ENCODE data around the gene MYO10. TPM values are rescaled to one million over a fixed set of nuclear protein-coding genes. Genes with fewer than 3 reads are reported as not detected.

The MYO10 gene
- total and polyA plus RNA-seq, 2 of the 8 experiments (the other 6 are each of a cell fraction or from before 2014, with no cell fraction given), result 21.5 to 107 TPM

DNA sequence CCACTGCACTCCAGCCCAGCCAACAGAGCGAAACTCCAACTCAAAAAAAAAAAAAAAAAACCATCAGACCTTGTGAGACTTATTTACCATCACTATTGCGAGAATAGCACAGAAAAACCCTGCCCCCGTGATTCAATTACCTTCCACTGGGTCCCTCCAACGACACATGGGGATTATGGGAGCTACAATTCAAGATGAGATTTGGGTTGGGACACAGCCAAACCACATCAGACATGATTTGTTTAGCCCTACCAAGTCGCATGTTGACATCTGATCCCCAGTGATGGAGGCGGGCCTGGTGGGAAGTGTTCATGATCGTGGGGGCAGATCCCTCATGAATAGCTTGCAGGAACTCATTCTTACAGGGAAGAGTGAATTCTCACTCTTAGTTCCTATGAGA is 26.6 kb downstream of the MYO10 start:
- Histone ChIP-seq H2AFZ (ENCODE audit: low read length) (no peak overlapping the region), H2BK120ac (replicated peaks; ENCODE audit: low read depth, low read length) (no peak overlapping the region), H2BK5ac (ENCODE audit: low read depth, low read length) (no peak overlapping the region), H3K36me3 (ENCODE audit: control insufficient read depth in 2 of 4, insufficient read depth in 4 of 4, low read length in 3 of 4) (no peaks in the 10 kb centered on the region), H4K5ac (ENCODE audit: insufficient read length, low read depth, low read length) (no peak overlapping the region), H3K79me1 (ENCODE audit: low read depth, low read length) (peaks cover 12% of the 10 kb centered on the region), H3K79me2 (ENCODE audit: control insufficient read depth in 1 of 2, insufficient read depth in 2 of 2, low read length in 2 of 2) (peaks cover 9 to 91% of the 10 kb centered on the region in 2 experiments), H2BK15ac (ENCODE audit: low read length) (no peak overlapping the region), H2AK5ac (ENCODE audit: low read depth, low read length) (no peak overlapping the region), H4K91ac (replicated peaks; ENCODE audit: insufficient read length, low read length) (no peak overlapping the region), H3K9me3 (ENCODE audit: insufficient read depth in 2 of 2, low read depth in 1 of 2, low read length in 1 of 2) (no peaks in the 10 kb centered on the region), H3K18ac (ENCODE audit: extremely low read depth, low read length) (no peak overlapping the region), H4K20me1 (replicated peaks in 1 of 2; ENCODE audit: control insufficient read depth in 1 of 2, insufficient read depth in 2 of 2, low read length in 2 of 2) (peaks cover 2 to 3% of the 10 kb centered on the region in 2 experiments), H3K14ac (ENCODE audit: insufficient read length) (no peak overlapping the region), H3K23ac (ENCODE audit: insufficient read length) (no peak overlapping the region), H3K27ac (ENCODE audit: low read depth, low read length) (no peak overlapping the region), H3K4ac (replicated peaks; ENCODE audit: insufficient read length, low read depth, low read length) (no peak overlapping the region), H3K27me3 (replicated peaks in 1 of 4; ENCODE audit: control insufficient read depth in 3 of 4, extremely low read depth in 1 of 4, insufficient read depth in 3 of 4, low read length in 3 of 4) (no peaks in the 10 kb centered on the region), H4K8ac (ENCODE audit: extremely low read depth, insufficient read depth, low read length) (no peak overlapping the region), H3K4me1 (replicated peaks in 1 of 4; ENCODE audit: control insufficient read depth in 3 of 4, insufficient read depth in 4 of 4, low read length in 3 of 4) (peaks cover 0 to 2% (median 0%) of the 10 kb centered on the region in 4 experiments; a peak in 1 of 7 replicates), H3K23me2 (ENCODE audit: low read depth, low read length) (no peaks in the 10 kb centered on the region; the same call in 1 of the 2 replicates), H2BK20ac (ENCODE audit: low read length) (no peak overlapping the region), H3K56ac (replicated peaks; ENCODE audit: insufficient read length, low read depth, low read length) (no peak overlapping the region), H3K4me2 (ENCODE audit: insufficient read depth in 1 of 2, low read depth in 2 of 2, low read length in 2 of 2) (no peak overlapping the region), H3K4me3 (ENCODE audit: extremely low read depth in 1 of 4, insufficient read depth in 2 of 4, low read depth in 3 of 4, low read length in 4 of 4) (no peak overlapping the region), H3K9ac (replicated peaks in 1 of 4; ENCODE audit: extremely low read depth in 1 of 4, low read depth in 3 of 4, low read length in 3 of 4) (no peak overlapping the region), H2BK12ac (ENCODE audit: low read depth, low read length) (no peak overlapping the region)
- 84% methylated on average over 7 of the region's 7 CpGs; no CpG with 5 or more reads in 1 of the 2 experiments for WGBS, 2 experiments (ENCODE audit: extremely low coverage in 1 of 2, insufficient coverage in 1 of 2, insufficient read length in 1 of 2, insufficient replicate concordance in 2 of 2, low coverage in 1 of 2, low lambda C conversion rate in 2 of 2, missing lambda C conversion rate in 1 of 2)
- CTCF ChIA-PET (ENCODE audit: partially characterized antibody), result interaction anchor here (0.6 to 1.0 kb wide), 3 partner anchors 29 to 1907 kb away, joined by 3 read pairs; no protein-coding TSS in a partner anchor
- POLR2A ChIA-PET (ENCODE audit: partially characterized antibody), result interaction anchor here (0.9 kb wide), 1 partner anchor 10 kb away, joined by 3 read pairs; no protein-coding TSS in a partner anchor
- DNase-seq (ENCODE audit: low read depth in 1 of 2, low spot score in 2 of 2), result no peak
- FAIRE-seq, result no peak
- TF ChIP-seq SIRT6 (IDR thresholded peaks at IDR 0.05; ENCODE audit: low read length), result no peak
- no peak for TF ChIP-seq CBX5 (IDR thresholded peaks at IDR 0.05; ENCODE audit: low read depth, low read length)
- TF ChIP-seq, protein P1, sequence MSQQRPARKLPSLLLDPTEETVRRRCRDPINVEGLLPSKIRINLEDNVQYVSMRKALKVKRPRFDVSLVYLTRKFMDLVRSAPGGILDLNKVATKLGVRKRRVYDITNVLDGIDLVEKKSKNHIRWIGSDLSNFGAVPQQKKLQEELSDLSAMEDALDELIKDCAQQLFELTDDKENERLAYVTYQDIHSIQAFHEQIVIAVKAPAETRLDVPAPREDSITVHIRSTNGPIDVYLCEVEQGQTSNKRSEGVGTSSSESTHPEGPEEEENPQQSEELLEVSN (IDR thresholded peaks at IDR 0.05), result no peak
- TF ChIP-seq, protein P2, sequence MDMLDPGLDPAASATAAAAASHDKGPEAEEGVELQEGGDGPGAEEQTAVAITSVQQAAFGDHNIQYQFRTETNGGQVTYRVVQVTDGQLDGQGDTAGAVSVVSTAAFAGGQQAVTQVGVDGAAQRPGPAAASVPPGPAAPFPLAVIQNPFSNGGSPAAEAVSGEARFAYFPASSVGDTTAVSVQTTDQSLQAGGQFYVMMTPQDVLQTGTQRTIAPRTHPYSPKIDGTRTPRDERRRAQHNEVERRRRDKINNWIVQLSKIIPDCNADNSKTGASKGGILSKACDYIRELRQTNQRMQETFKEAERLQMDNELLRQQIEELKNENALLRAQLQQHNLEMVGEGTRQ (IDR thresholded peaks at IDR 0.05; ENCODE audit: low read length), result no peak
- TF ChIP-seq CHD2 (IDR thresholded peaks at IDR 0.05; ENCODE audit: low read length), result no peak
- no peak for TF ChIP-seq TEAD4 (IDR thresholded peaks at IDR 0.05; ENCODE audit: low read depth, low read length)
- no peak for TF ChIP-seq SP4 (IDR thresholded peaks at IDR 0.05; ENCODE audit: low read length)
- no peak for TF ChIP-seq MAFK (IDR thresholded peaks at IDR 0.05; ENCODE audit: low read depth, low read length)
- TF ChIP-seq POLR2A (IDR thresholded peaks at IDR 0.05; ENCODE audit: control extremely low read depth in 1 of 2, low read depth in 2 of 2, low read length in 2 of 2), result no peak
- TF ChIP-seq JUND (IDR thresholded peaks at IDR 0.05; ENCODE audit: low read length), result no peak
